OCI-LY3 (cell line): ENCODE results near the gene L3MBTL3.

Experiments
- CTCF ChIP-seq: fragments of 200-600, 300-600 bp; sonication (generic); IDR thresholded peaks from 2 replicates; pipeline ENCODE4 v1.5.1; 2014; ENCODE audit warnings: antibody characterized with exemption, low read length, low read depth
- EZH2phosphoT487 ChIP-seq: fragments of 200-600 bp; shearing (Covaris generic); IDR thresholded peaks from 2 replicates; pipeline ENCODE4 v1.6.1; 2018; ENCODE audit warnings: antibody characterized with exemption, mixed run types, low read depth

GRCh38 chr6:130105996-130106704 lies 87.8 kb downstream of the L3MBTL3 start:
- TF ChIP-seq CTCF, result no peak
- TF ChIP-seq EZH2phosphoT487, result no peak
